GM23338 (cell line): ENCODE results near the gene ADGRV1. TPM values are rescaled to one million over a fixed set of nuclear protein-coding genes. Genes with fewer than 3 reads are reported as not detected.

ENCODE experiments used
- ATAC-seq: fragments of 200-7000 bp; cut with Tn5 transposase; 3 replicates; pipeline ENCODE4 v1.9.1; 2020
- DNase-seq: peaks from one replicate; pipeline ENCODE4 v3.0.0-alpha.2; 2015; ENCODE audit warnings: low spot score
- H2AFZ ChIP-seq: fragments of 200-600 bp; sonication (generic); 2 replicates; pipeline ENCODE4 v1.8.0; 2016; ENCODE audit warnings: antibody characterized with exemption, mild to moderate bottlenecking, moderate library complexity
- H3F3A ChIP-seq: fragments of 200-600 bp; sonication (generic); replicated peaks from 2 replicates; pipeline ENCODE4 v1.8.0; 2017; ENCODE audit warnings: antibody characterized with exemption, mixed run types, low read depth
- H3K27ac ChIP-seq: fragments of 200-600 bp; sonication (generic); 2 replicates; pipeline ENCODE4 v1.6.1; 2016; ENCODE audit warnings: low read depth
- H3K27me3 ChIP-seq: fragments of 200-600 bp; sonication (generic); 2 replicates; pipeline ENCODE4 v1.8.0; 2016; ENCODE audit warnings: mild to moderate bottlenecking, mixed run types, moderate library complexity; ENCODE audit not compliant: insufficient read depth
- H3K36me3 ChIP-seq: fragments of 200-600 bp; sonication (generic); 2 replicates; pipeline ENCODE4 v1.8.0; 2016; ENCODE audit warnings: mild to moderate bottlenecking; ENCODE audit not compliant: insufficient read depth
- H3K4me1 ChIP-seq: fragments of 200-600 bp; sonication (generic); 2 replicates; pipeline ENCODE4 v1.8.0; 2016; ENCODE audit warnings: mild to moderate bottlenecking, moderate library complexity; ENCODE audit not compliant: insufficient read depth
- H3K4me2 ChIP-seq: fragments of 200-600 bp; sonication (generic); 2 replicates; pipeline ENCODE4 v1.7.1; 2017; ENCODE audit warnings: mixed run types
- H3K4me3 ChIP-seq: fragments of 200-600 bp; sonication (generic); 2 replicates; pipeline ENCODE4 v1.6.1; 2016; ENCODE audit warnings: mixed run types
- H3K79me2 ChIP-seq: fragments of 200-600 bp; sonication (generic); replicated peaks from 2 replicates; pipeline ENCODE4 v1.8.0; 2017; ENCODE audit warnings: mild to moderate bottlenecking; ENCODE audit not compliant: insufficient read depth
- H3K9me2 ChIP-seq: fragments of 200-600 bp; sonication (generic); 2 replicates; pipeline ENCODE4 v1.8.0; 2017; ENCODE audit not compliant: insufficient read depth
- H4K20me1 ChIP-seq: fragments of 200-600 bp; sonication (generic); replicated peaks from 2 replicates; pipeline ENCODE4 v1.8.0; 2017; ENCODE audit warnings: mild to moderate bottlenecking; ENCODE audit not compliant: insufficient read depth
- H3K27ac Mint-ChIP-seq: 2 replicates; pipeline ENCODE4 v1.8.0; 2020; ENCODE audit warnings: inconsistent platforms, mild to moderate bottlenecking, moderate library complexity, mixed read lengths
- H3K27me3 Mint-ChIP-seq: 3 replicates; pipeline ENCODE4 v1.8.0; 2022; ENCODE audit warnings: low read depth, mild to moderate bottlenecking, moderate library complexity, mixed read lengths, inconsistent platforms; ENCODE audit not compliant: insufficient read depth, poor library complexity
- H3K36me3 Mint-ChIP-seq: 3 replicates; pipeline ENCODE4 v1.8.0; 2021; ENCODE audit warnings: low read depth, mild to moderate bottlenecking, inconsistent platforms, moderate library complexity, mixed read lengths
- H3K4me1 Mint-ChIP-seq: 3 replicates; pipeline ENCODE4 v1.8.0; 2020; ENCODE audit warnings: mild to moderate bottlenecking, inconsistent platforms, mixed read lengths
- H3K4me3 Mint-ChIP-seq: 3 replicates; pipeline ENCODE4 v1.8.0; 2021; ENCODE audit warnings: moderate library complexity, mild to moderate bottlenecking, inconsistent platforms, mixed read lengths
- H3K9me3 Mint-ChIP-seq: 3 replicates; pipeline ENCODE4 v1.8.0; 2020; ENCODE audit warnings: moderate library complexity, mild to moderate bottlenecking, inconsistent platforms, mixed read lengths
- CREB1 ChIP-seq: fragments of 250-450 bp; sonication (Bioruptor Pico); IDR thresholded peaks from 2 replicates; pipeline ENCODE4 v1.5.0; 2020; ENCODE audit warnings: low read depth, mild to moderate bottlenecking, moderate library complexity
- EZH2 ChIP-seq: fragments of 200-600 bp; sonication (generic); IDR thresholded peaks from one replicate; pipeline ENCODE4 v1.8.0; 2017; ENCODE audit warnings: antibody characterized with exemption, mild to moderate bottlenecking, low read depth; ENCODE audit not compliant: unreplicated experiment
- JUNB ChIP-seq: IDR thresholded peaks from one replicate; pipeline ENCODE4 v1.6.1; 2016; ENCODE audit warnings: antibody characterized with exemption; ENCODE audit not compliant: unreplicated experiment
- REST ChIP-seq: IDR thresholded peaks from one replicate; pipeline ENCODE4 v1.6.1; 2018; ENCODE audit warnings: antibody characterized with exemption; ENCODE audit not compliant: unreplicated experiment
- STAT1 ChIP-seq: IDR thresholded peaks from one replicate; pipeline ENCODE4 v1.6.1; 2016; ENCODE audit warnings: antibody characterized with exemption; ENCODE audit not compliant: unreplicated experiment
- ZNF114 ChIP-seq: fragments of 250-450 bp; sonication (Bioruptor Pico); IDR thresholded peaks from 2 replicates; pipeline ENCODE4 v1.5.0; 2020; ENCODE audit warnings: mild to moderate bottlenecking, moderate library complexity
- ZNF331 ChIP-seq: fragments of 250-450 bp; sonication (Bioruptor Pico); IDR thresholded peaks from 2 replicates; pipeline ENCODE4 v1.5.0; 2020; ENCODE audit warnings: low read depth, mild to moderate bottlenecking, moderate library complexity
- ZNF462 ChIP-seq: fragments of 250-450 bp; sonication (Bioruptor Pico); IDR thresholded peaks from 2 replicates; pipeline ENCODE4 v1.5.0; 2020; ENCODE audit warnings: mild to moderate bottlenecking, moderate library complexity
- polyA plus RNA-seq: library from polyadenylated mRNA; unstranded; fragments of >200 nt; fragmentation: Nextera tagmentation; extraction: Ambion mirVana; gene quantifications from 2 replicates; pipeline ENCODE4 v1.2.1, GENCODE V29; 2016
- total RNA-seq: library from RNA; depleted of rRNA; stranded (reverse); fragments of >200 nt; shearing (Covaris generic); gene quantifications from 2 replicates; pipeline ENCODE4 v1.2.3, GENCODE V29; 2014
- TF ChIP-seq, protein P1 (sequence below), 2 experiments: fragments of 200-600 bp in 1 of 2; sonication (generic) in 1 of 2; conservative IDR thresholded peaks; 2 replicates each; pipeline versions ENCODE4 v1.5.1 to v1.6.1; 2016 to 2017; ENCODE audit warnings: antibody characterized with exemption in 2 of 2, low read depth in 2 of 2, mild to moderate bottlenecking in 2 of 2, moderate library complexity in 1 of 2

The ADGRV1 gene
- total and polyA plus RNA-seq, 2 experiments from 2014 or later: 46.1 to 149 TPM

DNA sequence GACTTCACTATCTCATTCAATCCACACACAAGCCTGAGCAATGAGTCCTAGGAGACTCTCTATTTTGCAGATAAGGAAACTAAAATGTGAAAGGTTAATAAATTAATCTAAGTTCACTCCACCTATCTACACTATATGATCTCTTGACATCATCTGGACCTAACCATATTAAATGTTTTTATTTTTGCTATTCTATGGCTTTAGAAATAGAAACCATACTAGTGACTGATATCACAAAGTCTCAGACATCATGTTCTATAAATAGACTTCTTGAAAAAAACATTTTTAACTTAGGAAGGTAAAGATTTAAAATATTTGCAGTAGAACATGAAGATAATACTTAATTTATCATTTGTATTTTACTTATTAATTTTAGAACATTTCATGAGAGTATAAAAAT is 9.4 kb upstream of the ADGRV1 start (continued):
- TF ChIP-seq ZNF462 (CRISPR knock-in tag): no peak

DNA sequence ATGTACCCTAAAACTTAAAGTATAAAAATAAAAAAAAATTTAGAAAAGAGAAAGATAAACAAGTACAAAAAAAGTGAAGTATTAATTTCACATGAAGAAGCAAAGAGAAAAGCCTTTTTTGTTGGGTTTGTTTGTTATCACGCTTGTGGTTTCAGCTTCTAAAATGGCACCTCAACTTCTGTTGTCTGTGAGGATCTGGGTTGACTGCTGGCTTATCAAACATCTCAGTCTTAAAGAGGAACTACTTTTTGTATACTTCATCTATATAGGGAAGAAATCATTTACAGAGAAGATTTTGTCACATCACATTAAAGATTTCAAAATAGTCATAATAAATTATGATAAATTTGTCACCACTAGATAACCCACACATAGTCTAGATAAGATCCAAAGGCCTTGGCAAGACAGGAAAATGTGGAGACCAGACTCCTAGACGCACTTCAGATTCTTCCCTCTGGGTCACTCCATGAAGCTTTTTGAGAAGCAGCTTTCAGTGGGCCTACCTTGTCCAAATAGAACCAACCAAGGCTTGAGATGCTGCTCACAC is 8.8 kb upstream of the ADGRV1 start:
- peaks cover 4% of the 10 kb centered on the region for H3K27me3 Mint-ChIP-seq

More for the DNA sequence above, 8.8 kb upstream of the ADGRV1 start:
- no peaks in the 10 kb centered on the region for H3K27me3 ChIP-seq
- no peaks in the 10 kb centered on the region for H3K79me2 ChIP-seq
- H3K36me3 ChIP-seq: no peaks in the 10 kb centered on the region
- H3K9me3 Mint-ChIP-seq: no peaks in the 10 kb centered on the region
- H3K36me3 Mint-ChIP-seq: no peaks in the 10 kb centered on the region
- H3K4me2 ChIP-seq: no peak overlapping the region
- H3K4me3 ChIP-seq: no peak overlapping the region
- H3K4me3 Mint-ChIP-seq: no peak overlapping the region
- TF ChIP-seq ZNF331 (CRISPR knock-in tag) (no peak), STAT1 (no peak), EZH2 (no peak), CREB1 (CRISPR knock-in tag) (no peak), JUNB (no peak), REST (no peak), ZNF114 (no peak)
- TF ChIP-seq, protein P1, sequence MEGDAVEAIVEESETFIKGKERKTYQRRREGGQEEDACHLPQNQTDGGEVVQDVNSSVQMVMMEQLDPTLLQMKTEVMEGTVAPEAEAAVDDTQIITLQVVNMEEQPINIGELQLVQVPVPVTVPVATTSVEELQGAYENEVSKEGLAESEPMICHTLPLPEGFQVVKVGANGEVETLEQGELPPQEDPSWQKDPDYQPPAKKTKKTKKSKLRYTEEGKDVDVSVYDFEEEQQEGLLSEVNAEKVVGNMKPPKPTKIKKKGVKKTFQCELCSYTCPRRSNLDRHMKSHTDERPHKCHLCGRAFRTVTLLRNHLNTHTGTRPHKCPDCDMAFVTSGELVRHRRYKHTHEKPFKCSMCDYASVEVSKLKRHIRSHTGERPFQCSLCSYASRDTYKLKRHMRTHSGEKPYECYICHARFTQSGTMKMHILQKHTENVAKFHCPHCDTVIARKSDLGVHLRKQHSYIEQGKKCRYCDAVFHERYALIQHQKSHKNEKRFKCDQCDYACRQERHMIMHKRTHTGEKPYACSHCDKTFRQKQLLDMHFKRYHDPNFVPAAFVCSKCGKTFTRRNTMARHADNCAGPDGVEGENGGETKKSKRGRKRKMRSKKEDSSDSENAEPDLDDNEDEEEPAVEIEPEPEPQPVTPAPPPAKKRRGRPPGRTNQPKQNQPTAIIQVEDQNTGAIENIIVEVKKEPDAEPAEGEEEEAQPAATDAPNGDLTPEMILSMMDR (conservative IDR thresholded peaks at IDR 0.05; ENCODE audit: low read depth in 2 of 2): no peak
- no peaks in the 10 kb centered on the region for H3F3A ChIP-seq
- no peak overlapping the region for H2AFZ ChIP-seq
- H3K9me2 ChIP-seq: no peaks in the 10 kb centered on the region
- H3K4me1 ChIP-seq: peaks cover 46% of the 10 kb centered on the region
- no peaks in the 10 kb centered on the region for H4K20me1 ChIP-seq
- no peak overlapping the region for H3K27ac Mint-ChIP-seq
- no peak overlapping the region for H3K27ac ChIP-seq
- peaks cover 44% of the 10 kb centered on the region for H3K4me1 Mint-ChIP-seq
- no peak for DNase-seq
- no peak for ATAC-seq
